NCI-H2081 (cell line): ENCODE measurements around the gene COMMD8.

Experiments used
- DNase-seq, 2 experiments: peaks; one replicate each; lab custom pipeline; 2025; lab: John Stamatoyannopoulos, UW

The COMMD8 gene

GRCh38 chr4:47471591-47471990 is 8.1 kb upstream of the COMMD8 start:
- no peak for DNase-seq

DNA sequence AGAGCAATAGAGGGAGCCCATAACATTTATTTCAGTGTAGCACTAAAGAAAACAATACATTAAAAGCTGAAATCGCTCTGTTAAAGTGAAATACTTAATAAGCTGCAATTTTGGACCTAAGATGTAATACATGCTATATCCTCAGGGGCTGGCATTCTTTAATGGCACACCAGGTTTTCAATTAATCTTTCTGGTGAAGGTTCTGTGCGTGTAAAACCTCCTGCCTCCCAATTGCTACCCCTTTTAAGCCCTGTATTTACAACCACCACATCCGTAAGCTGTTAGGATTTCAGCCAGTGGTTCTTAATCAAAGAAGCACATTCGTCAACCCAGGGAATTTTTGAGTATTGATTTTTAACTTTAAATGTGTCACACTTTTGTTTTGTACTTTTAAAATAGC is 7.6 kb upstream of the COMMD8 start:
- no peak for DNase-seq

GRCh38 chr4:47469951-47470350 is 6.4 kb upstream of the COMMD8 start:
- no peak for DNase-seq

DNA sequence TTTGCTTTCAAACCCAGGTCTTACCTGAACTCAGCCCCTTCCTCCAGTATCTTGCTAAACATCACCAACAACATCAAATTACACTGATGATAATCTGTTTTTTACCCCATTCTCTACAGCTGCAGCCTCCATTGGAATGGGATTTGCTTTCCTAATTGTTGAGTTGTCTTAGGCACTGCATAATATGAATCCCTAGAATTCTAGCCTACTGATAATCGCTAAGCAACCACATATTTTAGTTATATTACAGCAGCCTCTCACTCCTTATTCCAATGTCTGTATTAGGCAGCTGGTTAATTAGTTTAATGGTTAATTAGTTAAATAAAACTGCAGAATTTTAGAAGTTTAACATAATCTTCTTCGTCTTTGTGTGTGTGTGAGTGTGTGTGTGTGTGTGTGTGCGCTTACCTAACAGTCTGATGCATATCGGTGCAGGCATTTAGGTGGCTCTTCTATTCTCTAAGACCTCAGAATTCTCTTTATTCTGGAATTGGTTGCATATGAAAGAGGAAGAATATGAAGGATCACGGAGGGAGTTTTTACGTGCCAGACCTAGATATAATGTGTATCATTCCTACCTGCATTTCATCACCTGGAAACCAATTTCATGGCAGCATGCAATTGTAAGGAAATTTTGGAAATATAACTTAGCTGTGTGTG is 5.3 kb upstream of the COMMD8 start:
- DNase-seq, result no peak

- DNase-seq, result no peak
These were observed 2.7 kb upstream of the COMMD8 start for GRCh38 chr4:47466056-47466785.

GRCh38 chr4:47465004-47465403 is 1.5 kb upstream of the COMMD8 start:
- no peak for DNase-seq

DNA sequence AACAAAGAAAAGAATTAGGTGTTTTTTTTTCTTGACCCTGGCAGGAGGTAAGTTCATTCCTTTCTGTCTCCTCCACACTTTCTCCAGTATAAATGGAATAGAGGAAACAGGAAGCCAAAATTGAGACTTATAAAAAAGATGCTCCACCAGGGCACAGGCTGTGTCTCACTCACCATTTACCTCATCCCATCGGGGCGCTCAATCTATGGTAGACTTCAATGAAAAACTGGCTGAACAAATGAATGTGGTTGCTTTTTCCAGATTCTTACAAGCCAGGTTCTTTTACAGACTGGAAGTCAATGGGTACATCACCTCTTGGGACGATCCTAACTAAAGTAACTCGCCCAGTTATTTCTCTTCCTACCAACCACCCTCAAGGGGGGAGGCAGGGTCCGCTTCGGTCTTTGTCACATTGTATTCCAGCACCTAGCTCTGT is 685 bp downstream of the COMMD8 start:
- no peak for DNase-seq

DNA sequence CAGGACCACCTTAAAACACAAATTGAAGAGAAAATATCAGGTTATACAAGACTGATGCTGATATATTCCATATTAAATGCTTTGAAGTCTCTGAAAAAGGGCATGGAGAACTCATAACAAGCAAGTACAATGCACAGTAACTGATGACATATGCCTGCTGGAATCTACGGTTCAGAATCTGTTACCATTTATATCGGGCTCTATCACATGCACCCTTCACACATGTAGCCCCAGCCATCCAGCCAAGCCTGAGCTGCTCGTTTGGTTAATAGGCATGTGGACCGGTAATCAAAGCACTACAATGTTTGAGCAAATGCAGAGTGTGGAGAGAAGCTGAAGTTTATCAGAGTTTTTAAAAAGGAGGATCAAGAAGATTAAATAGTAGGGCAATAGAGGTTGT is 11.8 kb downstream of the COMMD8 start:
- DNase-seq, result no peak

DNA sequence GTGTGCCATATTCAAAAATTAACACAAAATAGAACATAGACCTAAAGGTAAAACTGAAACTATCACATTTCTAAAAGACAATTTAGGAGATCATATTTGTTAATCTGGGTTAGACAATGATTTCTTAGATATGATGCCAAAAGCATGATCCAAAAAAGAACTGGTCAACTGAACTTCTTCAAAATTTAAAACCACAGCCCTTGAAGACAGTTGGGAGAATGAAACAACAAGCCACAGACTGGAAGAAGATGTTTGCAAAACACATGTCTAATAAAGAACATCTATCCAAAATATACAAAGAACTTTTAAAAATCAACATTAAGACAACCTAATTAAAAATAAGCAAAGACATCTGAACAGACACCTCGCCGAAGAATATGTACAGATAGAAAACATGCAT is 19.5 kb downstream of the COMMD8 start:
- DNase-seq, result no peak

DNA sequence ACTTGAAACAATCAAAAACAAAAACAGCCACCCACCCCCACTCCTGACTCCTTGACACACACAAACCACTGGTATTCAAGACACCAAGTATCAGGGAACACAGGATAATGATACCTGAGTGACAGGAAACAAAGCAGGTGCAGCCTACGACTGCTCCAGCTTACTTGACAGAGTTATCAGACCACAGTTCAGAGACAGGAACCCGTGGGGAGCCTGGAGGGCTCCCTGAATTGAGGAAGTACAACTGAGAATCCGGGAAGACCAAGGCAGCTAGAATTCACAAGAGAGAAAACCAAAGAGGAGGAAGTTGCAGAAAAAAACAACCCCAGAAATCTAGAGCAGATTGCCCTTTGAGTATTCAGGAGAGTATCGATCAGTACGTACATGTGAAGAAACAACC is 20.5 kb downstream of the COMMD8 start:
- DNase-seq, result no peak

GRCh38 chr4:47434931-47435330 is 28.6 kb downstream of the COMMD8 start:
- DNase-seq, result no peak

GRCh38 chr4:47432749-47433148 is 30.8 kb downstream of the COMMD8 start:
- no peak for DNase-seq

DNA sequence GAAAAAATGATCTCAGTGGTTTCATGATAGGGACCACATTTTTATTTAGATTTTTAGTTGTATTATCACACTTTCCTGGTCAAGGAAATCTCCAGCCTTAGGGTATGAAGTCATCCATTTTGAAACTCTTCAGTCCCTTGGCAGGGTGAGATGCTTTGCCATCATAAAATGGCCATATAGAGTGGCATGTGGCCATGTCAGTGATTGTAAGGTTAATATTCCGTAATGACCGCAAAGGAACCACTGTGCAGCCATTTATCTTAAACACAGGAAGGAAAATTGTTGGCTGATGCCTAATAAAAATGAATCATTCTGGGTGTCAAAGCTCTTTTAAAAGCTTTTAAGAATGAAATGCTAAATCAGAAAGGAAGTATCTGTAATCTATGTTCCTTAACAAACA is 35.6 kb downstream of the COMMD8 start:
- no peak for DNase-seq

GRCh38 chr4:47425628-47426027 is 37.9 kb downstream of the COMMD8 start:
- no peak for DNase-seq

- DNase-seq, result no peak
These were observed 44.2 kb downstream of the COMMD8 start for GRCh38 chr4:47419296-47419695.

GRCh38 chr4:47418147-47418546 is 45.4 kb downstream of the COMMD8 start:
- DNase-seq, result no peak

DNA sequence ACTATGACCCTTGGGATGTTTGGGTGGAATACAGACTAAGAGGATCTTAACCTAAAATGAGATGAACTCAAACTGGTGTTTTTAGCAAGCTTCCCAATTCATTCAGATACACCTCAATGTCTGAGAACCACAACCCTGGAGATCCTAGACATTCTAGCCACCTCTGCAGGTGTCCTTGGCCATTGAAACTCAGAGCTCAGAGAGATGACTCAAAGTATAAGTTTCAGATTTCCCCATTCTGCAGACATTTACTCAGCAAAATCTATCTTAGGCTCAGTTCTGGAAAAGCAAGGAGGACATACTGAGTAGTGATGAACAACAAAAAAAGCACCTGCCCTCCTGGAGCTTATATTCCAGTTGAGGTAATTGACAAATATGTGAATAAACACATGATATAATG is 47.8 kb downstream of the COMMD8 start:
- DNase-seq, result no peak

GRCh38 chr4:47413521-47413920 is 50.0 kb downstream of the COMMD8 start:
- no peak for DNase-seq

DNA sequence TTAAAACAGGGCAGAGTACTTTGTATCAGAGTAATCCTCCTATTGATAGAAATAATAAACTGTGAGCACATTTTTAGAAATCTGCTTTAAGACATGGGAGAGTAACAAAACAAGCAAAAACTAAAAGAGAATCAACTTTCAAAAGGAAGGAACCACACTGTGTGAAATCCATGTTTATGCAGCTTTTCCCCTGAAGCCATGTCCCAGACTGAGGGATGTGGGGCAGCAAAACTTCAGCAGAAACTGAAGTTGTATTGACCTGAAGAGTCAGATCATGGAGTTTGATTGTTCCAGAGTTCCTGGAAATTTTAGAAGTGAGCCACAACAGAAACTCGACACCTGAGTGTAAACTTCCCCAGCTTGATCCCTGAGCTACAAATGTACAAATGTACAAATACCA is 53.2 kb downstream of the COMMD8 start:
- DNase-seq, result no peak

GRCh38 chr4:47406408-47406807 is 57.1 kb downstream of the COMMD8 start:
- no peak for DNase-seq
